C4-2B (cell line): ENCODE measurements around the gene PRTG.

Source experiments
- CTCF ChIP-seq: fragments of 450-650 bp; conservative IDR thresholded peaks from 2 replicates; pipeline ENCODE4 v1.5.1; 2017; ENCODE audit warnings: mild to moderate bottlenecking
- ZFX ChIP-seq: fragments of 450-650 bp; IDR thresholded peaks from 2 replicates; pipeline ENCODE4 v1.6.1; 2017

GRCh38 chr15:55588815-55589115 lies 154.2 kb downstream of the PRTG start:
- no peak for TF ChIP-seq CTCF
- no peak for TF ChIP-seq ZFX
